Spleen (tissue), 11 donors: ENCODE results near the gene ARID3B. TPM values are rescaled to one million over a fixed set of nuclear protein-coding genes. Genes with fewer than 3 reads are reported as not detected.
A peak's percentile ranks its signal among the peaks of the same experiment; 100 is the strongest.

Experiments
- DNase-seq: peaks from one replicate; pipeline ENCODE4 v3.0.0-alpha.2; 2020
- H3K27ac ChIP-seq, 8 donors: fragments of 200-600 bp; sonication (generic) in 7 of 8; 1 replicate in 4 of 8; 2 replicates in 4 of 8; pipeline versions ENCODE4 v1.5.0 to v1.8.0; 2016 to 2021; ENCODE audit warnings: inconsistent platforms in 4 of 8, mild to moderate bottlenecking in 4 of 8, moderate library complexity in 1 of 8
- H3K27me3 ChIP-seq, 7 donors: fragments of 200-600 bp; sonication (generic) in 6 of 7; replicated peaks in 1 of 7; 1 replicate in 4 of 7; 2 replicates in 3 of 7; pipeline versions ENCODE4 v1.5.0 to v1.8.0; 2016 to 2021; ENCODE audit warnings: inconsistent platforms in 3 of 7, mild to moderate bottlenecking in 1 of 7
- H3K36me3 ChIP-seq, 6 donors: fragments of 200-600 bp; sonication (generic) in 5 of 6; 1 replicate in 4 of 6; 2 replicates in 2 of 6; pipeline versions ENCODE4 v1.5.0 to v1.8.0; 2016 to 2021; ENCODE audit warnings: inconsistent platforms in 2 of 6
- H3K4me1 ChIP-seq, 6 donors: fragments of 200-600 bp; sonication (generic) in 5 of 6; 1 replicate in 3 of 6; 2 replicates in 3 of 6; pipeline versions ENCODE4 v1.5.0 to v1.8.0; 2016 to 2021; ENCODE audit warnings: inconsistent platforms in 3 of 6
- H3K4me3 ChIP-seq, 8 donors: fragments of 200-600 bp; sonication (generic) in 7 of 8; 1 replicate in 4 of 8; 2 replicates in 4 of 8; pipeline versions ENCODE4 v1.5.0 to v1.8.0; 2016 to 2021; ENCODE audit warnings: inconsistent platforms in 4 of 8, mild to moderate bottlenecking in 4 of 8, moderate library complexity in 2 of 8
- H3K9me3 ChIP-seq, 8 donors: fragments of 200-600 bp; sonication (generic) in 7 of 8; 1 replicate in 4 of 8; 2 replicates in 4 of 8; pipeline versions ENCODE4 v1.5.0 to v1.8.0; 2016 to 2021; ENCODE audit warnings: inconsistent platforms in 4 of 8
- POLR2A ChIP-seq, 3 donors: fragments of 450-650 bp; IDR thresholded peaks; one replicate each; pipeline ENCODE4 v1.5.1; 2017; ENCODE audit warnings: antibody characterized with exemption in 3 of 3, mild to moderate bottlenecking in 1 of 3
- POLR2AphosphoS5 ChIP-seq, 3 donors: sonication (generic); formaldehyde crosslinking; IDR thresholded peaks; one replicate each; pipeline ENCODE4 v1.5.1; 2017; ENCODE audit warnings: antibody characterized with exemption in 3 of 3
- WGBS, 5 donors: extraction: QIAGEN DNeasy Blood & Tissue Kit in 3 of 5; methylation state at CpG; one replicate each; pipeline versions ENCODE4 v1.1.5 to v1.1.7; 2013 to 2018; 5-methylcytosine and 5-hydroxymethylcytosine counted together
- intact Hi-C: fragments of 100-400 bp; cut with DNase I; formaldehyde crosslinking; loops from one replicate; pipeline ENCODE4 v1.15.0; 2023; ENCODE audit warnings: low total_unique reads
- polyA plus RNA-seq, 3 donors: library from polyadenylated mRNA; stranded (reverse); fragments of 200-250 nt; gene quantifications; one replicate each; pipeline ENCODE4 v1.2.1, GENCODE V29; 2013
- total RNA-seq, 7 donors: library from RNA; depleted of rRNA in 3 of 7; stranded (reverse); fragments of >200 nt in 3 of 7; fragmentation: NEBNext Ultra II Directional in 4 of 7; extraction: Animal tissue kit (Norgen Biotek cat#: 25700) in 4 of 7; gene quantifications; one replicate each; pipeline versions ENCODE4 v1.1.0 to v1.2.1, GENCODE V29; 2016 to 2021
- TF ChIP-seq, protein P1 (sequence below), 11 experiments: fragments of 200-600 bp in 7 of 11; fragments of 450-650 bp in 4 of 11; sonication (generic) in 4 of 11; IDR thresholded peaks in 8 of 11; conservative IDR thresholded peaks in 3 of 11; 1 replicate in 7 of 11; 2 replicates in 4 of 11; pipeline versions ENCODE4 v1.4.0 to v1.8.0; 2016 to 2021; ENCODE audit warnings: antibody characterized with exemption in 11 of 11, inconsistent platforms in 4 of 11, mild to moderate bottlenecking in 1 of 11
- donor health status: healthy with polysubstance abuse.
- donor health status: DM: no; HTN: no; CAD: no; lungs with moderate emphysema.
- donor health status: DM: no; HTN: no; CAD: no.
- donor health status: Bipolar disorder and iron deficiency.
- donor health status: healthy.
- donor health status: DM: no; HTN: no; CAD: no.
- donor health status: DM: yes; HTN: yes; CAD: no.

ARID3B gene
- total and polyA plus RNA-seq, 10 donors, result 3.5 to 25.2 (median 15.6) TPM

- H3K27me3 ChIP-seq, result no peaks in the 10 kb centered on the region
- peak overlapping the region in 1 of 8 donors; percentile 79 for H3K4me3 ChIP-seq
- no peaks in the 10 kb centered on the region for H3K9me3 ChIP-seq
- TF ChIP-seq POLR2A (IDR thresholded peaks at IDR 0.05) (no peak), POLR2AphosphoS5 (IDR thresholded peaks at IDR 0.05) (no peak)
- TF ChIP-seq, protein P1, sequence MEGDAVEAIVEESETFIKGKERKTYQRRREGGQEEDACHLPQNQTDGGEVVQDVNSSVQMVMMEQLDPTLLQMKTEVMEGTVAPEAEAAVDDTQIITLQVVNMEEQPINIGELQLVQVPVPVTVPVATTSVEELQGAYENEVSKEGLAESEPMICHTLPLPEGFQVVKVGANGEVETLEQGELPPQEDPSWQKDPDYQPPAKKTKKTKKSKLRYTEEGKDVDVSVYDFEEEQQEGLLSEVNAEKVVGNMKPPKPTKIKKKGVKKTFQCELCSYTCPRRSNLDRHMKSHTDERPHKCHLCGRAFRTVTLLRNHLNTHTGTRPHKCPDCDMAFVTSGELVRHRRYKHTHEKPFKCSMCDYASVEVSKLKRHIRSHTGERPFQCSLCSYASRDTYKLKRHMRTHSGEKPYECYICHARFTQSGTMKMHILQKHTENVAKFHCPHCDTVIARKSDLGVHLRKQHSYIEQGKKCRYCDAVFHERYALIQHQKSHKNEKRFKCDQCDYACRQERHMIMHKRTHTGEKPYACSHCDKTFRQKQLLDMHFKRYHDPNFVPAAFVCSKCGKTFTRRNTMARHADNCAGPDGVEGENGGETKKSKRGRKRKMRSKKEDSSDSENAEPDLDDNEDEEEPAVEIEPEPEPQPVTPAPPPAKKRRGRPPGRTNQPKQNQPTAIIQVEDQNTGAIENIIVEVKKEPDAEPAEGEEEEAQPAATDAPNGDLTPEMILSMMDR (IDR thresholded peaks at IDR 0.05 in 8 of 11, conservative IDR thresholded peaks at IDR 0.05 in 3 of 11), result no peak
- intact Hi-C loops, result loop anchor here (10.0 kb wide), 1 partner anchor 72 kb away; the partner anchor contains the start of gene CLK3
- no peak for DNase-seq
- peaks cover 0 to 24% (median 3%) of the 10 kb centered on the region in 6 donors for H3K36me3 ChIP-seq
- peak overlapping the region in 1 of 8 donors; percentile 29 for H3K27ac ChIP-seq
- H3K4me1 ChIP-seq, result peaks cover 36 to 85% (median 64%) of the 10 kb centered on the region in 6 donors
- 64 to 81% (median 76%) methylated on average over 3 of the region's 3 CpGs for WGBS, 5 donors
Measured at GRCh38 chr15:74543043-74543422, 2.0 kb downstream of the ARID3B start.

DNA sequence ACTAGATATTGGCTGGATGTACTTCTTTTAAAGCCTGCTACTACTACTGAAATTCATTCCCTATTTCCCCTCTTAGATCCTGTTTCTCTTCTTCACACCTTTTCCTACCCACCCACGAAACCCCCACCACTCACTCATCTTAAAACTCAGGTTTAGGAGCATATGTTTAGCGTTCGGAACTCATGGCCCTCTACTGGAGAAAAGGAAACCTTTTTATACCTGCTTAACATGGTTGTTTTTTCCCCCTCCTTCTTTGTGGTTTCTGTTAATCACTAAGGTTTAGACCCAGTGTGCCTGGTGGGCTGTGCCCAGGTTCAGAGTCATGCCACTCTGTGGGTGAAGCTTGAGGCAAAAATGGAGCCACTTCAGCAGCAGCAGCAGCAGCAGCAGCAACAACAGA, 2.6 kb downstream of the ARID3B start:
- H3K9me3 ChIP-seq, result no peaks in the 10 kb centered on the region
- intact Hi-C loops, result loop anchor here (10.0 kb wide), 1 partner anchor 71 kb away; the partner anchor contains the start of gene CLK3
- H3K4me3 ChIP-seq, result peak overlapping the region in 1 of 8 donors; percentile 79
- H3K4me1 ChIP-seq, result peaks cover 36 to 91% (median 64%) of the 10 kb centered on the region in 6 donors
- TF ChIP-seq POLR2AphosphoS5 (IDR thresholded peaks at IDR 0.05), result no peak
- TF ChIP-seq, protein P1 (IDR thresholded peaks at IDR 0.05 in 8 of 11, conservative IDR thresholded peaks at IDR 0.05 in 3 of 11), result peak in 5 of 11 experiments; percentile 12 to 33 (median 20)
- DNase-seq, result no peak
- H3K36me3 ChIP-seq, result peaks cover 0 to 30% (median 3%) of the 10 kb centered on the region in 6 donors
- 22 to 41% (median 28%) methylated on average over 3 of the region's 3 CpGs for WGBS, 5 donors
- H3K27me3 ChIP-seq, result no peaks in the 10 kb centered on the region
- peak overlapping the region in 1 of 8 donors; percentile 29 for H3K27ac ChIP-seq

- Histone ChIP-seq H3K4me1 (peaks cover 34 to 93% (median 57%) of the 10 kb centered on the region in 6 donors), H3K27me3 (no peaks in the 10 kb centered on the region), H3K27ac (no peak overlapping the region), H3K9me3 (no peaks in the 10 kb centered on the region), H3K36me3 (peaks cover 0 to 41% (median 8%) of the 10 kb centered on the region in 6 donors), H3K4me3 (no peak overlapping the region)
- TF ChIP-seq POLR2A (IDR thresholded peaks at IDR 0.05) (no peak), POLR2AphosphoS5 (IDR thresholded peaks at IDR 0.05) (no peak)
- TF ChIP-seq, protein P1 (IDR thresholded peaks at IDR 0.05 in 8 of 11, conservative IDR thresholded peaks at IDR 0.05 in 3 of 11), result no peak
- intact Hi-C loops, result loop anchor here (10.0 kb wide), 1 partner anchor 70 kb away; the partner anchor contains the start of gene CLK3
- DNase-seq, result no peak
Measured at GRCh38 chr15:74545086-74545485, 4.1 kb downstream of the ARID3B start.

GRCh38 chr15:74545776-74546656, 5.0 kb downstream of the ARID3B start:
- Histone ChIP-seq H3K27ac (peak overlapping the region in 6 of 8 donors; percentile 5 to 62 (median 52)), H3K4me3 (peak overlapping the region in 3 of 8 donors; percentile 5 to 33 (median 9)), H3K4me1 (peaks cover 30 to 92% (median 54%) of the 10 kb centered on the region in 6 donors), H3K9me3 (no peaks in the 10 kb centered on the region), H3K27me3 (no peaks in the 10 kb centered on the region), H3K36me3 (peaks cover 0 to 51% (median 12%) of the 10 kb centered on the region in 6 donors)
- WGBS, 5 donors, result 2 to 3% (median 3%) methylated on average over 10 to 23 of the region's 23 CpGs
- intact Hi-C loops, result loop anchor here (10.0 kb wide), 1 partner anchor 69 kb away; the partner anchor contains the start of gene CLK3
- peak; percentile 93 for DNase-seq
- no peak for TF ChIP-seq POLR2A (IDR thresholded peaks at IDR 0.05)
- TF ChIP-seq, protein P1 (IDR thresholded peaks at IDR 0.05 in 8 of 11, conservative IDR thresholded peaks at IDR 0.05 in 3 of 11), result peak in 1 of 11 experiments; percentile 16
- peak; percentile 93 to 98 (median 93) for TF ChIP-seq POLR2AphosphoS5 (IDR thresholded peaks at IDR 0.05)
